SH-SY5Y (cell line): ENCODE data around the gene CD48.

Source experiments
- GATA2 ChIP-seq: IDR thresholded peaks from 2 replicates; pipeline ENCODE4 v1.6.1; 2011; ENCODE audit warnings: mild to moderate bottlenecking, low read depth, low read length
- GATA3 ChIP-seq: IDR thresholded peaks from 2 replicates; pipeline ENCODE4 v1.6.1; 2011; ENCODE audit warnings: low read depth, mild to moderate bottlenecking, low read length, moderate library complexity

The CD48 gene

GRCh38 chr1:160731990-160732389 lies 20.4 kb upstream of the CD48 start:
- no peak for TF ChIP-seq GATA3
- TF ChIP-seq GATA2, result no peak

GRCh38 chr1:160727316-160727640 lies 15.7 kb upstream of the CD48 start:
- TF ChIP-seq GATA3 (no peak), GATA2 (no peak)

- TF ChIP-seq GATA2, result no peak
- TF ChIP-seq GATA3, result no peak
Measured at GRCh38 chr1:160726498-160727315, 15.1 kb upstream of the CD48 start.

- TF ChIP-seq GATA2 (no peak), GATA3 (no peak)
Measured at GRCh38 chr1:160726114-160726497, 14.5 kb upstream of the CD48 start.

- TF ChIP-seq GATA2 (no peak), GATA3 (no peak)
Measured at GRCh38 chr1:160724465-160725242, 13.0 kb upstream of the CD48 start.

GRCh38 chr1:160723332-160723731 lies 11.7 kb upstream of the CD48 start:
- TF ChIP-seq GATA3 (no peak), GATA2 (no peak)

GRCh38 chr1:160722726-160723125 lies 11.1 kb upstream of the CD48 start:
- no peak for TF ChIP-seq GATA3
- TF ChIP-seq GATA2, result no peak

GRCh38 chr1:160721473-160721872 lies 9.9 kb upstream of the CD48 start:
- TF ChIP-seq GATA3 (no peak), GATA2 (no peak)

GRCh38 chr1:160720356-160721085 lies 8.9 kb upstream of the CD48 start:
- TF ChIP-seq GATA2 (no peak), GATA3 (no peak)

- no peak for TF ChIP-seq GATA2
- no peak for TF ChIP-seq GATA3
Measured at GRCh38 chr1:160718210-160718609, 6.6 kb upstream of the CD48 start.

- TF ChIP-seq GATA3 (no peak), GATA2 (no peak)
Measured at GRCh38 chr1:160717306-160717705, 5.7 kb upstream of the CD48 start.

GRCh38 chr1:160716013-160716412 lies 4.4 kb upstream of the CD48 start:
- no peak for TF ChIP-seq GATA2
- TF ChIP-seq GATA3, result no peak

- TF ChIP-seq GATA2 (no peak), GATA3 (no peak)
Measured at GRCh38 chr1:160713161-160713560, 1.5 kb upstream of the CD48 start.

- TF ChIP-seq GATA2 (no peak), GATA3 (no peak)
Measured at GRCh38 chr1:160711276-160711601, 383 bp downstream of the CD48 start.
